WTC11 (cell line): Measurements from ENCODE around the gene RASAL2. TPM values are rescaled to one million over a fixed set of nuclear protein-coding genes. Genes with fewer than 3 reads are reported as not detected.

Experiments used
- ATAC-seq: fragments of 200-7000 bp; cut with Tn5 transposase; 2 replicates; pipeline ENCODE4 v1.10.0; 2021; ENCODE audit warnings: mild to moderate bottlenecking, moderate library complexity
- CTCF ChIA-PET: fragments of 300-600 bp; sonication (Branson Sonifier 250); formaldehyde crosslinking; loops from one replicate; lab custom pipeline; 2021; ENCODE audit warnings: antibody characterized with exemption; lab: Charles Lee
- POLR2A ChIA-PET: fragments of 350-600 bp; sonication (Branson Sonifier 250); formaldehyde crosslinking; loops from one replicate; lab custom pipeline; 2021; ENCODE audit warnings: antibody characterized with exemption; lab: Charles Lee
- DNase-seq: peaks from one replicate; pipeline ENCODE4 v3.0.0; 2021; ENCODE audit warnings: low spot score
- H3K27ac Mint-ChIP-seq: 2 replicates; pipeline ENCODE4 v1.8.0; 2021; ENCODE audit warnings: mixed read lengths
- H3K27me3 Mint-ChIP-seq: 2 replicates; pipeline ENCODE4 v1.8.0; 2021; ENCODE audit warnings: low read depth, mild to moderate bottlenecking, moderate library complexity, mixed read lengths
- H3K36me3 Mint-ChIP-seq: 2 replicates; pipeline ENCODE4 v1.8.0; 2021; ENCODE audit warnings: mixed read lengths
- H3K4me1 Mint-ChIP-seq: 2 replicates; pipeline ENCODE4 v1.8.0; 2022; ENCODE audit warnings: mixed read lengths
- H3K4me3 Mint-ChIP-seq: 2 replicates; pipeline ENCODE4 v1.8.0; 2021; ENCODE audit warnings: mild to moderate bottlenecking, moderate library complexity, mixed read lengths
- H3K9me3 Mint-ChIP-seq: 2 replicates; pipeline ENCODE4 v1.8.0; 2021; ENCODE audit warnings: mixed read lengths
- ATF1 ChIP-seq: sonication (generic); formaldehyde crosslinking; IDR thresholded peaks from 2 replicates; pipeline ENCODE4 v1.8.1; 2023; ENCODE audit warnings: mild to moderate bottlenecking, moderate library complexity, missing genetic modification reagents
- FOXK1 ChIP-seq: sonication (generic); formaldehyde crosslinking; IDR thresholded peaks from 2 replicates; pipeline ENCODE4 v1.8.0; 2022; ENCODE audit warnings: mild to moderate bottlenecking, moderate library complexity, missing genetic modification reagents
- GABPB1 ChIP-seq: sonication (generic); formaldehyde crosslinking; IDR thresholded peaks from 2 replicates; pipeline ENCODE4 v1.8.1; 2023; ENCODE audit warnings: mild to moderate bottlenecking, missing genetic modification reagents
- GTF2I ChIP-seq: fragments of 250-450 bp; sonication (Bioruptor Pico); conservative IDR thresholded peaks from 2 replicates; pipeline ENCODE4 v1.4.0; 2021; ENCODE audit warnings: mild to moderate bottlenecking
- HMGA2 ChIP-seq: fragments of 250-450 bp; sonication (Bioruptor Pico); IDR thresholded peaks from 2 replicates; pipeline ENCODE4 v1.4.0; 2021; ENCODE audit warnings: mild to moderate bottlenecking, moderate library complexity
- NFYB ChIP-seq: sonication (generic); formaldehyde crosslinking; conservative IDR thresholded peaks from 2 replicates; pipeline ENCODE4 v1.8.0; 2022; ENCODE audit warnings: low read depth, missing genetic modification reagents
- PRRX2 ChIP-seq: fragments of 250-450 bp; sonication (Bioruptor Pico); IDR thresholded peaks from 2 replicates; pipeline ENCODE4 v1.8.0; 2021; ENCODE audit warnings: mild to moderate bottlenecking
- TEAD4 ChIP-seq: sonication (generic); formaldehyde crosslinking; IDR thresholded peaks from 2 replicates; pipeline ENCODE4 v1.8.0; 2022; ENCODE audit warnings: mild to moderate bottlenecking, missing genetic modification reagents
- ZNF263 ChIP-seq: sonication (generic); formaldehyde crosslinking; IDR thresholded peaks from 2 replicates; pipeline ENCODE4 v1.8.1; 2022; ENCODE audit warnings: low read depth, mild to moderate bottlenecking, moderate library complexity, missing genetic modification reagents
- ZNF416 ChIP-seq: fragments of 250-450 bp; sonication (Bioruptor Pico); IDR thresholded peaks from 2 replicates; pipeline ENCODE4 v1.9.0; 2021; ENCODE audit warnings: mild to moderate bottlenecking, inconsistent platforms
- total RNA-seq: library from RNA; stranded (reverse); gene quantifications from 3 replicates; pipeline ENCODE4 v1.2.3, GENCODE V29; 2021
- TF ChIP-seq, protein P1 (sequence below): sonication (generic); formaldehyde crosslinking; IDR thresholded peaks from 2 replicates; pipeline ENCODE4 v1.8.1; 2023; ENCODE audit warnings: mild to moderate bottlenecking, missing genetic modification reagents, moderate library complexity
- TF ChIP-seq, protein P2 (sequence below): sonication (generic); formaldehyde crosslinking; IDR thresholded peaks from 2 replicates; pipeline ENCODE4 v1.8.1; 2022; ENCODE audit warnings: missing genetic modification reagents, borderline replicate concordance
- TF ChIP-seq, protein P3 (sequence below): fragments of 250-450 bp; sonication (Bioruptor Pico); IDR thresholded peaks from 2 replicates; pipeline ENCODE4 v1.9.0; 2021; ENCODE audit warnings: mild to moderate bottlenecking
- TF ChIP-seq, protein P4 (sequence below): sonication (generic); formaldehyde crosslinking; IDR thresholded peaks from 2 replicates; pipeline ENCODE4 v1.8.0; 2022; ENCODE audit warnings: mild to moderate bottlenecking, missing genetic modification reagents
- TF ChIP-seq, protein P5 (sequence below): sonication (generic); formaldehyde crosslinking; IDR thresholded peaks from 2 replicates; pipeline ENCODE4 v1.8.0; 2022; ENCODE audit warnings: mild to moderate bottlenecking, missing genetic modification reagents
- TF ChIP-seq, protein P6 (sequence below): fragments of 250-450 bp; sonication (Bioruptor Pico); IDR thresholded peaks from 2 replicates; pipeline ENCODE4 v1.8.0; 2021; ENCODE audit warnings: mild to moderate bottlenecking
- TF ChIP-seq, protein P7 (sequence below): sonication (generic); formaldehyde crosslinking; IDR thresholded peaks from 2 replicates; pipeline ENCODE4 v1.8.0; 2022; ENCODE audit warnings: missing genetic modification reagents

Gene RASAL2
- total RNA-seq, 1 experiment from 2014 or later = 29.5 TPM

DNA sequence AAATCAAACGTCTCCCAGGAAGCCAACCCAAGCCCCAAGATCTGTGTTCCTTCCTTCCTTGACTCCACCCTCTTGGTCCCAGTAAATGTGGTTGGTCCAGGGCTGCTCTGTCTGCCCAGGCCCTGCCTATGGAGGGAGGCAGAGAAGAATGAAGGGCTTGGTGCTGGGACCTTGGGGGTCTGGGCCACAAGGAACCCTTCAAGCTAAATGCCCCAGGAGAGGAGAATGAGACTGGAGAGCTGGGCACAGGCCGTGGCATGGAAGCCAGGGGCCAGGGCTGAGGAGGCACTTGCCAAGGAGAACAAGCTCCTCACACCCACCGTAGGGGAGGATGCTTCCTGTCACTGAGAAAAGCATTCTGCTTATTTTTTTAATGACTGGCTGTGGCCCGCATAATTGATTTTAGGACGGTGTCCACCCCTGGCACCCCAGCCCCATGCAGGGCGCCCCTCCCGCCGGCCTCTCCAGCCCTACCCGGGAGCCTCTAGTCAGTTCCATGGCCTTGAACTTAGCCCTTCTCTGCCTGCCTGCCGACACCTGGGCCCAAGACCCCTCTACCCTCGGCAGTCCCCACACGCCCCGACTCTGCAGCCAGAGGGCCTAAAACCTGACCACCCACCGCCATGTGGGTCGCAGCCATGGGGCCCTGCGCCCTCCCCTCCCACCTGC, 402.0 kb downstream of the RASAL2 start:
- Mint-ChIP-seq H3K9me3 (no peaks in the 10 kb centered on the region), H3K36me3 (no peaks in the 10 kb centered on the region), H3K4me1 (peaks cover 13% of the 10 kb centered on the region), H3K27ac (no peak overlapping the region), H3K27me3 (no peaks in the 10 kb centered on the region; the same call in 1 of the 2 replicates), H3K4me3 (no peak overlapping the region)
- ChIA-PET CTCF (interaction anchor here (1.4 kb wide), 1 partner anchor 196 kb away, joined by 3 read pairs; no protein-coding TSS in a partner anchor), POLR2A (no interaction called here)
- ATAC-seq = peak; percentile 32
- TF ChIP-seq, protein P1, sequence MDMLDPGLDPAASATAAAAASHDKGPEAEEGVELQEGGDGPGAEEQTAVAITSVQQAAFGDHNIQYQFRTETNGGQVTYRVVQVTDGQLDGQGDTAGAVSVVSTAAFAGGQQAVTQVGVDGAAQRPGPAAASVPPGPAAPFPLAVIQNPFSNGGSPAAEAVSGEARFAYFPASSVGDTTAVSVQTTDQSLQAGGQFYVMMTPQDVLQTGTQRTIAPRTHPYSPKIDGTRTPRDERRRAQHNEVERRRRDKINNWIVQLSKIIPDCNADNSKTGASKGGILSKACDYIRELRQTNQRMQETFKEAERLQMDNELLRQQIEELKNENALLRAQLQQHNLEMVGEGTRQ = no peak
- TF ChIP-seq TEAD4 (CRISPR knock-in tag) (no peak), GTF2I (CRISPR knock-in tag) (no peak)
- DNase-seq = no peak

DNA sequence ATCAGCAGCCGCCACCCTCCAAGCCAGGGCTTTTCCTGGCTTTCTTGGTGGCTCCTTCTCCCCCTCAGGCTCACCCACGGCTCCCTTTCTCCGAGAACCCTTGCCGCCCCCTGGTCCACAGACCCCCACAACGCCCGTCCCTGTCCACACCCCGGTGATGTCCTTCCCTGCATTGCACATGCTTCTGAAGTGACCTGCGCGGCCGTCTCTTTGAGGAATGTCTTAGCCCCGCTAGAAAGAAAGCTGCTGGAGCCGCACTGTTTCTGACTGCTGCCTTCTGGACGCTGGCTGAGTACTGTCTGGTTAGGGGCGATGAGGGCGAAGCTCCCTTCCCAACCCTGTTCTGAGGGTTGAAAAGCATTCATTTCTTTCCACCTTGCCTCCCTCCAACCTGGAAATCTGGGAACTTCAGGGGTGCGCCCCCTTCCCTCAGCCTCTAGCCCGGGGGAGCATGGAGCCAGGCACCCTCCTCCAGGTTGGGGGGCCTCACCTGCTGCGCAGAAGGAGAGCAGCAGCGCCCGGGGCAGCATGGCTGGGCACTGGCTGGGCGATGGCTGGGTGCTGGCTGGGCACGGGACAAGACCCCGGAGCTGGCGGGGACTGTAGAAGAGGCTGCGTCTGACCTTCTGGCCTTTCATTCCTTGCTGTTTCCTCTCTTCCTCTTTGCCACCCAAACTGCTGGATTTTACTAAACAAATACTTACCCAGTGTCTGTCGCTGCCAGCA, 402.7 kb downstream of the RASAL2 start, which contains the start of gene CLEC20A:
CLEC20A (minus strand) TSS at position 555 of the 726 bp plus-strand sequence; CDS start at position 530, 25 bp downstream.
- no peak for ATAC-seq
- Mint-ChIP-seq H3K27me3 (no peaks in the 10 kb centered on the region; the same call in 1 of the 2 replicates), H3K4me3 (no peak within 1 kb of the TSS), H3K27ac (no peak within 1 kb of the TSS), H3K9me3 (no peaks in the 10 kb centered on the region), H3K4me1 (peaks cover 18% of the 10 kb centered on the region), H3K36me3 (no peaks in the 10 kb centered on the region)
- ChIA-PET POLR2A (no interaction called here), CTCF (interaction anchor here (1.4 kb wide), 1 partner anchor 197 kb away, joined by 3 read pairs; no protein-coding TSS in a partner anchor)
- TF ChIP-seq, protein P2, sequence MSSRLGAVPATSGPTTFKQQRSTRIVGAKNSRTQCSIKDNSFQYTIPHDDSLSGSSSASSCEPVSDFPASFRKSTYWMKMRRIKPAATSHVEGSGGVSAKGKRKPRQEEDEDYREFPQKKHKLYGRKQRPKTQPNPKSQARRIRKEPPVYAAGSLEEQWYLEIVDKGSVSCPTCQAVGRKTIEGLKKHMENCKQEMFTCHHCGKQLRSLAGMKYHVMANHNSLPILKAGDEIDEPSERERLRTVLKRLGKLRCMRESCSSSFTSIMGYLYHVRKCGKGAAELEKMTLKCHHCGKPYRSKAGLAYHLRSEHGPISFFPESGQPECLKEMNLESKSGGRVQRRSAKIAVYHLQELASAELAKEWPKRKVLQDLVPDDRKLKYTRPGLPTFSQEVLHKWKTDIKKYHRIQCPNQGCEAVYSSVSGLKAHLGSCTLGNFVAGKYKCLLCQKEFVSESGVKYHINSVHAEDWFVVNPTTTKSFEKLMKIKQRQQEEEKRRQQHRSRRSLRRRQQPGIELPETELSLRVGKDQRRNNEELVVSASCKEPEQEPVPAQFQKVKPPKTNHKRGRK (CRISPR knock-in tag) = no peak
- TF ChIP-seq, protein P3, sequence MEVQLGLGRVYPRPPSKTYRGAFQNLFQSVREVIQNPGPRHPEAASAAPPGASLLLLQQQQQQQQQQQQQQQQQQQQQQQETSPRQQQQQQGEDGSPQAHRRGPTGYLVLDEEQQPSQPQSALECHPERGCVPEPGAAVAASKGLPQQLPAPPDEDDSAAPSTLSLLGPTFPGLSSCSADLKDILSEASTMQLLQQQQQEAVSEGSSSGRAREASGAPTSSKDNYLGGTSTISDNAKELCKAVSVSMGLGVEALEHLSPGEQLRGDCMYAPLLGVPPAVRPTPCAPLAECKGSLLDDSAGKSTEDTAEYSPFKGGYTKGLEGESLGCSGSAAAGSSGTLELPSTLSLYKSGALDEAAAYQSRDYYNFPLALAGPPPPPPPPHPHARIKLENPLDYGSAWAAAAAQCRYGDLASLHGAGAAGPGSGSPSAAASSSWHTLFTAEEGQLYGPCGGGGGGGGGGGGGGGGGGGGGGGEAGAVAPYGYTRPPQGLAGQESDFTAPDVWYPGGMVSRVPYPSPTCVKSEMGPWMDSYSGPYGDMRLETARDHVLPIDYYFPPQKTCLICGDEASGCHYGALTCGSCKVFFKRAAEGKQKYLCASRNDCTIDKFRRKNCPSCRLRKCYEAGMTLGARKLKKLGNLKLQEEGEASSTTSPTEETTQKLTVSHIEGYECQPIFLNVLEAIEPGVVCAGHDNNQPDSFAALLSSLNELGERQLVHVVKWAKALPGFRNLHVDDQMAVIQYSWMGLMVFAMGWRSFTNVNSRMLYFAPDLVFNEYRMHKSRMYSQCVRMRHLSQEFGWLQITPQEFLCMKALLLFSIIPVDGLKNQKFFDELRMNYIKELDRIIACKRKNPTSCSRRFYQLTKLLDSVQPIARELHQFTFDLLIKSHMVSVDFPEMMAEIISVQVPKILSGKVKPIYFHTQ (CRISPR knock-in tag) = no peak
- DNase-seq = no peak

DNA sequence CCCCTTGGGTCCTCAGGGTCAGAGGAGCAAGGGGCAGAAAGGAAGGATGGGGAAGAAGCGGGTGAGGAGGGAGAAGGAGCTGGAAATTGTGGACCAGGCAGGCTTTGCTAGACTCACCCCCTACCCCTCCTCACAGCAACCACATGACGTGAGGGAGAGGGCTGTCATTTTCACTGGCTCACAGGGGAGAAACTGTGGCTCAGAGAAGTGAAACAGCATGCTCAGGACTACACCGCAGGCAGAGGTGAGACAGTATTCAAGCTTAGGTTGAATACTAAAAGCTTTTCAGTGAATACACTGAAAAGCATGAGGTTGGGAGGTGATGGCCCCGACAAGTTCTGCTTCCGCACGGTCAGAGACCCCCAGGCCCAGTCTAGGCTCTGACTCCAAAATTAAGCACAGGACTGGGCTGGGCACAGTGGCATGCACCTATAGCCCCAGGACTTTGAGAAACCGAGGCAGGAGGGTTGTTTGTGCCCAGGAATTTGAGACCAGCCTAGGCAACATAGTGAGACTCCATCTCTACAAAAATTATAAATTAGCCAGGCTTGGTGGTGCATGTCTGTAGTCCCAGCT, 404.1 kb downstream of the RASAL2 start:
- Mint-ChIP-seq H3K9me3 (no peaks in the 10 kb centered on the region), H3K27ac (no peak overlapping the region), H3K4me1 (peaks cover 19% of the 10 kb centered on the region), H3K36me3 (no peaks in the 10 kb centered on the region), H3K27me3 (no peaks in the 10 kb centered on the region; the same call in 1 of the 2 replicates), H3K4me3 (no peak overlapping the region)
- CTCF ChIA-PET = interaction anchor here (1.1 to 5.7 kb wide), 2 partner anchors 22 to 43 kb away, joined by 3 to 55 read pairs; no protein-coding TSS in a partner anchor
- DNase-seq (no peak), ATAC-seq (no peak)
- POLR2A ChIA-PET = no interaction called here
- TF ChIP-seq NFYB (CRISPR knock-in tag) = no peak
- TF ChIP-seq FOXK1 (CRISPR knock-in tag) = no peak
- no peak for TF ChIP-seq ZNF416 (CRISPR knock-in tag)
- no peak for TF ChIP-seq HMGA2
- no peak for TF ChIP-seq ZNF263 (CRISPR knock-in tag)
- TF ChIP-seq, protein P4, sequence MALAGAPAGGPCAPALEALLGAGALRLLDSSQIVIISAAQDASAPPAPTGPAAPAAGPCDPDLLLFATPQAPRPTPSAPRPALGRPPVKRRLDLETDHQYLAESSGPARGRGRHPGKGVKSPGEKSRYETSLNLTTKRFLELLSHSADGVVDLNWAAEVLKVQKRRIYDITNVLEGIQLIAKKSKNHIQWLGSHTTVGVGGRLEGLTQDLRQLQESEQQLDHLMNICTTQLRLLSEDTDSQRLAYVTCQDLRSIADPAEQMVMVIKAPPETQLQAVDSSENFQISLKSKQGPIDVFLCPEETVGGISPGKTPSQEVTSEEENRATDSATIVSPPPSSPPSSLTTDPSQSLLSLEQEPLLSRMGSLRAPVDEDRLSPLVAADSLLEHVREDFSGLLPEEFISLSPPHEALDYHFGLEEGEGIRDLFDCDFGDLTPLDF = no peak
- TF ChIP-seq, protein P5, sequence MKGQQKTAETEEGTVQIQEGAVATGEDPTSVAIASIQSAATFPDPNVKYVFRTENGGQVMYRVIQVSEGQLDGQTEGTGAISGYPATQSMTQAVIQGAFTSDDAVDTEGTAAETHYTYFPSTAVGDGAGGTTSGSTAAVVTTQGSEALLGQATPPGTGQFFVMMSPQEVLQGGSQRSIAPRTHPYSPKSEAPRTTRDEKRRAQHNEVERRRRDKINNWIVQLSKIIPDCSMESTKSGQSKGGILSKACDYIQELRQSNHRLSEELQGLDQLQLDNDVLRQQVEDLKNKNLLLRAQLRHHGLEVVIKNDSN (CRISPR knock-in tag) = no peak
- TF ChIP-seq, protein P6, sequence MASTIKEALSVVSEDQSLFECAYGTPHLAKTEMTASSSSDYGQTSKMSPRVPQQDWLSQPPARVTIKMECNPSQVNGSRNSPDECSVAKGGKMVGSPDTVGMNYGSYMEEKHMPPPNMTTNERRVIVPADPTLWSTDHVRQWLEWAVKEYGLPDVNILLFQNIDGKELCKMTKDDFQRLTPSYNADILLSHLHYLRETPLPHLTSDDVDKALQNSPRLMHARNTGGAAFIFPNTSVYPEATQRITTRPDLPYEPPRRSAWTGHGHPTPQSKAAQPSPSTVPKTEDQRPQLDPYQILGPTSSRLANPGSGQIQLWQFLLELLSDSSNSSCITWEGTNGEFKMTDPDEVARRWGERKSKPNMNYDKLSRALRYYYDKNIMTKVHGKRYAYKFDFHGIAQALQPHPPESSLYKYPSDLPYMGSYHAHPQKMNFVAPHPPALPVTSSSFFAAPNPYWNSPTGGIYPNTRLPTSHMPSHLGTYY = no peak
- TF ChIP-seq PRRX2 = no peak
- no peak for TF ChIP-seq GABPB1 (CRISPR knock-in tag)
- TF ChIP-seq, protein P7, sequence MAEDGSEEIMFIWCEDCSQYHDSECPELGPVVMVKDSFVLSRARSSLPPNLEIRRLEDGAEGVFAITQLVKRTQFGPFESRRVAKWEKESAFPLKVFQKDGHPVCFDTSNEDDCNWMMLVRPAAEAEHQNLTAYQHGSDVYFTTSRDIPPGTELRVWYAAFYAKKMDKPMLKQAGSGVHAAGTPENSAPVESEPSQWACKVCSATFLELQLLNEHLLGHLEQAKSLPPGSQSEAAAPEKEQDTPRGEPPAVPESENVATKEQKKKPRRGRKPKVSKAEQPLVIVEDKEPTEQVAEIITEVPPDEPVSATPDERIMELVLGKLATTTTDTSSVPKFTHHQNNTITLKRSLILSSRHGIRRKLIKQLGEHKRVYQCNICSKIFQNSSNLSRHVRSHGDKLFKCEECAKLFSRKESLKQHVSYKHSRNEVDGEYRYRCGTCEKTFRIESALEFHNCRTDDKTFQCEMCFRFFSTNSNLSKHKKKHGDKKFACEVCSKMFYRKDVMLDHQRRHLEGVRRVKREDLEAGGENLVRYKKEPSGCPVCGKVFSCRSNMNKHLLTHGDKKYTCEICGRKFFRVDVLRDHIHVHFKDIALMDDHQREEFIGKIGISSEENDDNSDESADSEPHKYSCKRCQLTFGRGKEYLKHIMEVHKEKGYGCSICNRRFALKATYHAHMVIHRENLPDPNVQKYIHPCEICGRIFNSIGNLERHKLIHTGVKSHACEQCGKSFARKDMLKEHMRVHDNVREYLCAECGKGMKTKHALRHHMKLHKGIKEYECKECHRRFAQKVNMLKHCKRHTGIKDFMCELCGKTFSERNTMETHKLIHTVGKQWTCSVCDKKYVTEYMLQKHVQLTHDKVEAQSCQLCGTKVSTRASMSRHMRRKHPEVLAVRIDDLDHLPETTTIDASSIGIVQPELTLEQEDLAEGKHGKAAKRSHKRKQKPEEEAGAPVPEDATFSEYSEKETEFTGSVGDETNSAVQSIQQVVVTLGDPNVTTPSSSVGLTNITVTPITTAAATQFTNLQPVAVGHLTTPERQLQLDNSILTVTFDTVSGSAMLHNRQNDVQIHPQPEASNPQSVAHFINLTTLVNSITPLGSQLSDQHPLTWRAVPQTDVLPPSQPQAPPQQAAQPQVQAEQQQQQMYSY = no peak
- no peak for TF ChIP-seq ATF1 (CRISPR knock-in tag)
